Panc1 (cell line): Measurements from ENCODE around the gene EPHB1. TPM values are rescaled to one million over a fixed set of nuclear protein-coding genes. Genes with fewer than 3 reads are reported as not detected.

Source experiments
- ATAC-seq: fragments of 200-7000 bp; cut with Tn5 transposase; 2 replicates; pipeline ENCODE4 v1.9.1; 2020; ENCODE audit warnings: mild to moderate bottlenecking, moderate library complexity
- BruUV-seq: library from RNA; stranded (reverse); fragments of 400-500 nt; replicated peaks from 2 replicates; lab custom pipeline; 2021; lab: Mats Ljungman, UMichigan
- CTCF ChIA-PET: fragments of 300-600 bp; sonication (Branson Sonifier 250); formaldehyde crosslinking; loops from one replicate; lab custom pipeline; 2022; ENCODE audit warnings: antibody characterized with exemption; lab: Charles Lee
- POLR2A ChIA-PET: fragments of 300-600 bp; sonication (Branson Sonifier 250); formaldehyde crosslinking; loops from one replicate; lab custom pipeline; 2022; ENCODE audit warnings: antibody characterized with exemption; lab: Charles Lee
- DNase-seq: peaks from one replicate; pipeline ENCODE4 v3.0.0-alpha.2; 2010; ENCODE audit warnings: low read depth, low spot score
- H3K27ac ChIP-seq: 2 replicates; pipeline ENCODE4 v1.5.1; 2011; ENCODE audit warnings: mild to moderate bottlenecking, low read length, inconsistent platforms
- H3K27me3 ChIP-seq: fragments of 200-500 bp; sonication (Bioruptor generic); 2 replicates; pipeline ENCODE4 v1.6.0; 2014; ENCODE audit warnings: low read length, inconsistent platforms; ENCODE audit not compliant: control insufficient read depth, insufficient read depth
- H3K36me3 ChIP-seq: fragments of 200-500 bp; sonication (Bioruptor generic); 2 replicates; pipeline ENCODE4 v1.5.1; 2014; ENCODE audit warnings: inconsistent platforms, mild to moderate bottlenecking, low read length, moderate library complexity; ENCODE audit not compliant: control insufficient read depth, insufficient read depth
- H3K4me1 ChIP-seq: 2 replicates; pipeline ENCODE4 v1.5.1; 2011; ENCODE audit warnings: inconsistent platforms, mild to moderate bottlenecking, low read length, moderate library complexity; ENCODE audit not compliant: control insufficient read depth, insufficient read depth
- H3K4me3 ChIP-seq, 2 experiments: 2 replicates each; pipeline ENCODE4 v1.5.1; 2011 to 2012; ENCODE audit warnings: low read depth in 2 of 2, low read length in 2 of 2, mild to moderate bottlenecking in 2 of 2, inconsistent platforms in 1 of 2, moderate library complexity in 1 of 2
- H3K9me3 ChIP-seq: fragments of 200-500 bp; sonication (Bioruptor generic); 2 replicates; pipeline ENCODE4 v1.5.1; 2014; ENCODE audit warnings: low read depth, mild to moderate bottlenecking, inconsistent platforms, low read length, moderate library complexity; ENCODE audit not compliant: control insufficient read depth, insufficient read depth
- CTCF ChIP-seq: fragments of 450-650 bp; IDR thresholded peaks from 2 replicates; pipeline ENCODE4 v1.5.1; 2017; ENCODE audit warnings: mild to moderate bottlenecking
- POLR2AphosphoS5 ChIP-seq: IDR thresholded peaks from 2 replicates; pipeline ENCODE4 v1.6.1; 2012; ENCODE audit warnings: mild to moderate bottlenecking, low read depth, low read length, moderate library complexity
- REST ChIP-seq, 2 experiments: IDR thresholded peaks; 2 replicates each; pipeline ENCODE4 v1.6.1; 2011 to 2012; ENCODE audit warnings: low read depth in 2 of 2, control low read depth in 1 of 2, low read length in 1 of 2, mild to moderate bottlenecking in 1 of 2, moderate library complexity in 1 of 2; ENCODE audit not compliant: insufficient read depth in 1 of 2
- SIN3A ChIP-seq: IDR thresholded peaks from 2 replicates; pipeline ENCODE4 v1.6.1; 2012; ENCODE audit warnings: low read depth, mild to moderate bottlenecking, low read length, moderate library complexity, borderline replicate concordance; ENCODE audit not compliant: insufficient read depth
- TCF7L2 ChIP-seq: IDR thresholded peaks from 2 replicates; pipeline ENCODE4 v1.6.1; 2011; ENCODE audit warnings: mild to moderate bottlenecking, low read depth, low read length, inconsistent platforms
- in situ Hi-C: cut with HindIII; loops from 2 replicates; pipeline ENCODE4 v1.10.0; 2016; ENCODE audit warnings: low sequenced_read_pairs, low pct_unique_long_range_greater_than_20kb
- intact Hi-C: fragments of 100-400 bp; cut with micrococcal nuclease; formaldehyde crosslinking; loops from one replicate; pipeline ENCODE4 v1.10.0; 2022; ENCODE audit not compliant: unreplicated experiment
- total RNA-seq: library from RNA; stranded (reverse); gene quantifications from one replicate; pipeline ENCODE4 v1.2.1, GENCODE V29; 2021; ENCODE audit not compliant: unreplicated experiment

EPHB1 gene
- total RNA-seq, 1 experiment from 2014 or later = 0.46 TPM

GRCh38 chr3:134905647-134905935, 110.5 kb downstream of the EPHB1 start:
- no peak for DNase-seq
- no peaks in the 10 kb centered on the region for H3K9me3 ChIP-seq
- BruUV-seq = no TSS peak
- no peaks in the 10 kb centered on the region for H3K36me3 ChIP-seq
- no peak for ATAC-seq
- H3K27me3 ChIP-seq = peaks cover 7% of the 10 kb centered on the region; the same call in 1 of the 2 replicates
- TF ChIP-seq CTCF (no peak), REST (IDR thresholded peaks at IDR 0.05; ENCODE audit: insufficient read depth in 1 of 2, low read depth in 2 of 2, low read length in 1 of 2) (no peak), POLR2AphosphoS5 (no peak), SIN3A (no peak), TCF7L2 (no peak)
- in situ Hi-C loops = no loop called here
- no peaks in the 10 kb centered on the region for H3K4me1 ChIP-seq
- H3K4me3 ChIP-seq = no peak overlapping the region
- H3K27ac ChIP-seq = no peak overlapping the region
- ChIA-PET POLR2A (no interaction called here), CTCF (no interaction called here)
- intact Hi-C loops = no loop called here

GRCh38 chr3:134908271-134908670, 113.2 kb downstream of the EPHB1 start:
- no peak overlapping the region for H3K4me3 ChIP-seq
- CTCF ChIA-PET = no interaction called here
- intact Hi-C loops = no loop called here
- peaks cover 7% of the 10 kb centered on the region; the same call in 1 of the 2 replicates for H3K27me3 ChIP-seq
- in situ Hi-C loops = no loop called here
- TF ChIP-seq SIN3A = no peak
- TF ChIP-seq CTCF = no peak
- TF ChIP-seq REST (IDR thresholded peaks at IDR 0.05; ENCODE audit: insufficient read depth in 1 of 2, low read depth in 2 of 2, low read length in 1 of 2) = no peak
- no peak for TF ChIP-seq POLR2AphosphoS5
- no peak for TF ChIP-seq TCF7L2
- no peaks in the 10 kb centered on the region for H3K36me3 ChIP-seq
- H3K27ac ChIP-seq = no peak overlapping the region
- no peaks in the 10 kb centered on the region for H3K4me1 ChIP-seq
- no TSS peak for BruUV-seq
- DNase-seq (no peak), ATAC-seq (no peak)
- no peaks in the 10 kb centered on the region for H3K9me3 ChIP-seq
- POLR2A ChIA-PET = no interaction called here
